Measurements from ENCODE around the gene CXCL5.

- TF ChIP-seq YY1 (IDR thresholded peaks at IDR 0.05; ENCODE audit: insufficient read depth, insufficient read length): no peak
- no peak for TF ChIP-seq ZNF274 (IDR thresholded peaks at IDR 0.05; ENCODE audit: low read depth, low read length)
- no peak for TF ChIP-seq SUZ12 (IDR thresholded peaks at IDR 0.05; ENCODE audit: extremely low read depth, insufficient read depth, insufficient read length)
Measured at GRCh38 chr4:74039315-74039763, 40.9 kb upstream of the CXCL5 start.

Measured in NT2/D1 (cell line).